HG03439 (cell line): ENCODE measurements around the gene PBX1.

Source experiments
- ATAC-seq: cut with Tn5 transposase; IDR thresholded peaks from one replicate; pipeline ENCODE4 v1.9.1; 2021; ENCODE audit warnings: mild to moderate bottlenecking, moderate library complexity; ENCODE audit not compliant: unreplicated experiment

PBX1 gene

GRCh38 chr1:164611754-164612642 lies 53.0 kb downstream of the PBX1 start:
- ATAC-seq = no peak

GRCh38 chr1:164613176-164613575 lies 54.2 kb downstream of the PBX1 start:
- ATAC-seq = no peak

- ATAC-seq = no peak
Observed at GRCh38 chr1:164614316-164614715, 55.3 kb downstream of the PBX1 start.

GRCh38 chr1:164617377-164618201 lies 58.6 kb downstream of the PBX1 start:
- ATAC-seq = no peak

GRCh38 chr1:164618202-164618564 lies 59.2 kb downstream of the PBX1 start:
- no peak for ATAC-seq

GRCh38 chr1:164619006-164619784 lies 60.2 kb downstream of the PBX1 start:
- ATAC-seq = no peak

GRCh38 chr1:164622068-164622845 lies 63.3 kb downstream of the PBX1 start:
- no peak for ATAC-seq

GRCh38 chr1:164623805-164624204 lies 64.8 kb downstream of the PBX1 start:
- no peak for ATAC-seq

GRCh38 chr1:164624400-164624799 lies 65.4 kb downstream of the PBX1 start:
- no peak for ATAC-seq

GRCh38 chr1:164625004-164625617 lies 66.1 kb downstream of the PBX1 start:
- no peak for ATAC-seq

- no peak for ATAC-seq
Observed at GRCh38 chr1:164628772-164629171, 69.8 kb downstream of the PBX1 start.

- ATAC-seq = no peak
Observed at GRCh38 chr1:164629971-164630370, 71.0 kb downstream of the PBX1 start.

- ATAC-seq = no peak
Observed at GRCh38 chr1:164630626-164631396, 71.8 kb downstream of the PBX1 start.

- no peak for ATAC-seq
Observed at GRCh38 chr1:164631751-164632150, 72.8 kb downstream of the PBX1 start.

GRCh38 chr1:164633997-164634396 lies 75.0 kb downstream of the PBX1 start:
- ATAC-seq = no peak

- ATAC-seq = no peak
Observed at GRCh38 chr1:164635059-164635802, 76.2 kb downstream of the PBX1 start.

- ATAC-seq = no peak
Observed at GRCh38 chr1:164635803-164636731, 77.1 kb downstream of the PBX1 start.
